K562 treated with DMSO at 1 percent for 12 hours (cell line): Measurements from ENCODE around the gene CLDN24. TPM values are rescaled to one million over a fixed set of nuclear protein-coding genes. Genes with fewer than 3 reads are reported as not detected.

Experiments
- total RNA-seq: library from RNA; unstranded; fragments of 300-600 nt; gene quantifications from 2 replicates; pipeline ENCODE4 v1.2.3, GENCODE V29; 2022; ENCODE audit not compliant: insufficient read depth

CLDN24 gene
- total RNA-seq = not detected in 2 replicates

DNA sequence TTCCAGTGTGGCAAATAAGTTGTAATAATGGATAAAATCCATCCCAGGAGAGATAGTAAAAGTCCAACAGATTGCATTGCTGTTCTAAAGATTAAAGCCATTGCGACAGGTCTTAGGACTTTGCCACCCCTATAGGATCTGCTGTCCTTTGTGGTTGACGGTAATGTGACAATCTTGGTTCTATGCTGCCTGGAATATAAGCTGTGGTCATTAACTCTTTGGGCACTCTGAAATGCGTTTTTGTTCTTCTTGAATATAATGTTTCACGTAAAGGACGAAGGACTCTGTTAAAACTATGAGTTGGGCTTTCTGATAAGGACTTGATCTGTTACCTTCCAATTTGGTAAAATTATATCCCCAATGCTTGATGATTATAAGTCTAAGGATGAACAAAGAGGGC lies at the start of gene CLDN24:
CLDN24 (minus strand) TSS at position 101 of the 400 bp plus-strand sequence; CDS start at position 101, 0 bp downstream.

DNA sequence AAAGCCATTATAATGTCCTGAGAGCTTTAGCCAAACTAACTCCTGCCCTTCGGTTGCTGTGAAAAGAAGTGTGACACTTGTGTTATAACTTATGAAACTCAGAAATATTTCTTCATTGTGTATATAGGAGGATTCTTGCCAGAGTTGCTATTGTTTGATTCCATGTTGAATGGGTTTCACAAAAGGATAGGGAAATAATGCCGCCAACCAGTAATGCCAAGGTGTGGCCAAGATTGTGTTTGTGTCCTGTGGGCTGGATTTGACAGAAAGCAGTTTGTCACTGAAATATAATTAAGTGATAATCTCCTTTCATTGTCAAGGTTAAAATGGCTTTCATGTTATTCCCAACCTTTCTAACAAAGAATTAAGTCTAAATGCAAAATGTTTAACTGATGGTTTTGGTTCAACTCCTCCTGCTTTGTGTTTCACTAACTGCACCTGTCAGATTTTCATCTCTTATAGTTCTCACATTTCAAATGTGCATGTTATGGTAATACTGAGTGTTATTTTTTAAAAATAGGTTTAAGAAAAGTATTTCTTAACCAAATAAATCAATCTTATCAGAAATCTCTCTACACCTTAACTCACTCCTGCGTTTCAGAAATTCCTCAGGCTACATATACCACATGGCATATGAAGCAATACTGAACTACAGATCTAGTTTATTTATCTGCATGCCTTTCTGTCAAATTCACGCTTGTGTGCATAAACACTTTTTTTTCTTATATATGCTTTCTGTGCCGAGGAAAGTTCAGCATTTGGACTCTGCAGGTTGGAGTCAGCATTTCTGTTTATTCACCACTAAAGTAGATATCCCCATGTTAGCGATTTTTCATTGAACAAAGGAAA lies 1.8 kb downstream of the CLDN24 start, which contains the start of gene CLDN22:
CLDN22 (minus strand) TSS at position 66 of the 849 bp plus-strand sequence; CDS start at position 8, 58 bp downstream.

Other genes with a start within 250 kb of the CLDN24 start
- gene WWC2, start 223.2 kb downstream of the CLDN24 start, total RNA-seq = 3.7 and 13.4 TPM in 2 replicates
- gene CLDN22, start 2.1 kb downstream of the CLDN24 start, total RNA-seq = not detected in 2 replicates
- 11.1 and 26.0 TPM in 2 replicates for gene CDKN2AIP, start 122.2 kb upstream of the CLDN24 start, total RNA-seq
- gene ING2, start 182.6 kb upstream of the CLDN24 start, total RNA-seq = 12.5 and 16.1 TPM in 2 replicates